H4 (cell line): Measurements from ENCODE around the gene SUPT4H1. TPM values are rescaled to one million over a fixed set of nuclear protein-coding genes. Genes with fewer than 3 reads are reported as not detected.
A peak's percentile ranks its signal among the peaks of the same experiment; 100 is the strongest.

Experiments used
- DNase-seq: peaks from one replicate; pipeline ENCODE4 v3.0.0-alpha.2; 2015; ENCODE audit warnings: low spot score
- total RNA-seq: library from RNA; depleted of rRNA; stranded (reverse); fragments of >200 nt; shearing (Covaris generic); gene quantifications from 2 replicates; pipeline ENCODE4 v1.2.3, GENCODE V29; 2014

SUPT4H1 gene
- total RNA-seq, 1 experiment from 2014 or later = 99.9 TPM

DNA sequence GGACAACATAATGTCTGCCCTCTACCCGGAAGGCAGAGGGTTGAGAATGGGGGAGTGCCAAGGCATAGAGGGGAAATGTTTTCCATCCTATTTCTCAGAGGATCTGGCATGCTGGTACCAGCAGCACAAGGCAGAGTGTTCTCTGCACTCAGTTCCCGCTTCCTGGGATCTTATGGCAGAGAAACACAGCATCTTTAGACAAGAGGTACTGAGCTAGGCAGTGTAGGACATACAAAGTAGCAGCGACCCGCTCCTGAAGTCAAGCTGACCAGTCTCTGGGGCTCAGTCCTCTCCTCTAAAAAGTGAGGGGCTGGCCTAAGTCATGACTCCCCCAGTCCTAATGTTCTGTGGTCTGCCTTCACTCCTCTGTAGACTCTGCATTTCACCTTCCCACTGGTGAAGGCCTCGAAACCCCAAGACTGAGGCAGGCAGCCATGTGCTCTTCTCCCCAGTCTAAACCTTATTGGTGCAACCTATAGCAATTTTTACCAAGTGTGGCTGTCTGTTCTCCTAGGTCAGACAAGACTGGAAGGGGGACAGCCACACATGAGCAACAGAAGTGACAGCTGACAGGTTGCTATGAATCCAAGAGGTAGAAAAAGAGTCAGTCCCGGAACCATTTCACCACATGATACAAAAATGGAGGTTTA lies 12.1 kb downstream of the SUPT4H1 start:
- DNase-seq = no peak

DNA sequence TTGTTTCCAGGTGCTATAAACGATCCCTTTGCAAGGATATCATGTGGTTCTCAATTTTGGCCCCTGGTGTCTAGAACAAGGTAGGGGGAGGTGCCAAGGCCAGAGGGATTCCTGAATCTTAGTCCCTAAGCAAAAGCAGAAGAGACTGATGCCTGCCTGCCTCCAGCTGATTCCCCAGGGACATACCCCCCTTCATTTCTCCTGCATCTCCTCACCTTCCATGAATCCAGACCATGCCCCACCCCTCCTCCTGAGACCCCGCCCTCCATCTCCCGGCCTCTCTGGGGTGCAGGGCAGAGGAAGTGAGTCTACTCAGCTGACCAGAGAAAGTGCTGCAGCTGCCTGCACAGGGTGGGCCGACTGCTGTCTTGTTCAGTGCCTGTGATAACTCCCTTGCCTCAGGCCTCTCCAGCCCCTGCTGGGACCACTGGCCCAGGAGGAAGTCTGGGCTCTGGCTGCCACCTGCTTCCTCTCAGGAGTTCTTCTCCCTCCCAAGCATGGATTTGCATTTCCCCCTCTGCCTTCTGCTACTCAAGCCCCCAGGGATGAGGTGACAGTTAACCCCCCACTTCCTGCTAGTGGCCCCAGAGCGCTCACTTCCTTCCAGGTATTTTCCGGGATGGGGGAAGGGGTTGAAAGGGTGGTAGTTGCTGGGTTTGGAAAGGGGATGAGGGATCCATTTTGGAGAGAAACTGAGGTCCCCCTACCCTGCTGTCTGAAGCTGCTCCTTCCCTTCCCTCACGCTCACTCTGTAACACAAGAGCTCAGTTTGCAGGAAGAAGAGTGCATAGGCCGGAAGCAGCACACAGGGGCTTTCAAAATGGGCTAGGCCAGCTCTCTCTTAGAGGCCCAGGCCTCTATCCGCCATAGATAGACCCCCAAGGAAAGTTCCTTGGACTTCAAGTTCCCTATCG lies 12.9 kb downstream of the SUPT4H1 start:
- DNase-seq = peak; percentile 67

DNA sequence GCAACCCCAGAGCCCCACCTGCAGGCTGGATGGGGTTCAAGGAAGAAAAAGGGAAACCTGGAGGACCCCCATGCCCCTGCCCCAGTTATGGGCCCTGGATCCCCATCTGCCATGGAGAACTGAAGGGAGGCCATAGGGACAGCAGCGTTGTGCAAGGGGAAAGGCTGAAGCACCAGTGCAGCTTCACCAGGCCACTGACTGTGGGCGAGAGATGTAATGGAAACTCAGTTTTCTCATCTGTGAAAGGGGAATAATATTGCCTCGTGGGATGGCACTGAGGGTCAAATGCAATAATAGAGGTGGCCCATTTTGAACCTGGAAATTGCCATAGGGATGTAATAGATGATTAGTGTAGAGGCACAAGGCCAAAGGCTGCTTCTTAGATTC lies 13.6 kb downstream of the SUPT4H1 start:
- no peak for DNase-seq

DNA sequence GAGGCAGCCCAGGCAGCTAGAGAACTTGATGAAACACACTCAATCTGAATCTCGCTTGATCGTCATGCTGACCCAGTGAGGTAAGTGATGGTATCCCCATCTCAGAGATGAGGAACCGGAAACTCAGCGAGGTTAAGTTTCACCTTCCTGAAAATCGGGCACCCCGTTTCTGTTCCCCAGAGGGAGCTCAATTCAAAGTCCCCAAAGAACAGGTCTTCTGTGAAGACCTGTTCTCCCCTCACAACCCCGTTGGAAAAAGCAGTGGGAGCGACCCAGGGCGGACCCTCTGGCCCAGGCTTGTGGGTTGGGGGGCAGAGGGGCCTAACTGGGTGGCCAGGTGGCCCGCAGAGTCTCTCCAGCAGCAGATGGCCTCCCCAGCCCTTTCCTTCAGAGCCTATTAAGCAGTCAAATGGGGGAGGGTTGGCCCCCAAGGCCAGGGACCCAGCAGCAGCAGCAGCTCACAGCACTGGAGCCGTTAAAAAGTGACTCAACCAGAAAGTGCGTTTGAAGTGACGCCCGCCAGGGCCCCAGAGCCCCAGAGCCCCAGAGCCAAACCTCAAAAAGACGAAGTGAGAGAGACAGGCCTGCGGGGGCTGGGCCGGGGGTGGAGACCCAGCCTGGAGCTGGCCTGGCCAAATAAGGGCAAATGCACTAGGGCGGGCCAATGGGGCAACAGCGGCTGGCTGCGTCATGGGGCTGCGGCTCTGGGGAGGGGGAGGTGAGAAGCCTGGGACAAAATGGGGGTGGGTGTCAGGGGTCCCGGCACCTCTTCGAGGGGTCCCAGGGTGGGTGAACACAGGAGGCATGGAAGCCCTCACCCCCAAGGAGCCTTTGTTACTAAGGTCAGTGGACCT lies 14.2 kb downstream of the SUPT4H1 start:
- DNase-seq = peak; percentile 84

DNA sequence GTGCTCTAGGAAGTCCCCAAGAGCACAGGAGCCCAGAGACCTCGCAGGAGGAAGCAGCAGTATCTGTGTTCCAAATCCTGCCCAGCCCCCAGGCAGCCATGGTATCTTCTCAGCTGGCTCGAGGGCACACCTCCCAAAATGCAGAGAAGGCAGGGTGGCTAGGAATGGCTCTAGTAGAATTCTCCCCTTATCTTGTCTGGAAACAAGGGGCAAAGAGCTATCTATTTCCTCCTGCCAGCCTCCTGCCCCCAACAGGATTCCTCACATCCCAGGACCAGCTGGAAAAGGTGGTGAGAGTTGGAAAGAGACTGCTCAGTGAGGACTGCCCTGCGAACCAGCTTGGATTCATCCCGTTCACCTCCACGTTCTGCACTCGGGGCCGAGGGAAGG lies 14.8 kb downstream of the SUPT4H1 start:
- no peak for DNase-seq

DNA sequence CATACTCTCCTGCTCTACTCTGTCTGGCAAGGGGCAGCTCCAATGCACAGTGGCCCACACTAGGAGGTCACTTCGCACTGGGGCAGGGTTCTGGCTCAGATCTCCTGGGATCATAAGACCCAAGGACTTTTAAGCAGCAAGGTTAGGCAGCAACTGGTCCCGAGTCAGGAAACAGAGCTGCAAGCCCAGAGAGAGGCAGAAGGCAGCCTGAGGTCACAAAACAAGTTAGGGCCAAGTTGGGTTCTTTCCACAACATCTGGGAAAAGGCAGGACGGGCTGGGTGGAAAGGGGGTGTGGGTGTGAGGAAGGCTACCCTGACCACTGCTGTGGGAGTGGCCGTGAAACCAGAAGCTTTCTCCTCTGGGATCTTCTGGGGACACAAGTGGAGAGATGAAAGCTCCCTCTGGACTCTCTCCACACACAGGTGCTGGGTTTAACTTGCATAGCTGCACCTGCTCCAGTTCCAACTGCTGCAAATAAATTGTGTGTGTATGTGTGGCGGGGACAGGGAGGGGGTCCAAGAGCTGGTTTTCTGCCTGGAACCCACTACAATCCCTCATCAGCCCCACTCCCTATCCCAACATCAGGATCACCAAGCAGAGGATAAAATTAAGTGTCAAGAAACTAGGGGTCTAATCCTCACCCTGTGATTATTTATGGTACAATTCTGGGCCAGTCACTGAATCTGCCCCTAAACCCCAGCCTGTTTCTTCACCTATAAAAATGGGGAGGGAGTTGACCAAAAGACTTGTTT lies 15.4 kb downstream of the SUPT4H1 start:
- DNase-seq = no peak

DNA sequence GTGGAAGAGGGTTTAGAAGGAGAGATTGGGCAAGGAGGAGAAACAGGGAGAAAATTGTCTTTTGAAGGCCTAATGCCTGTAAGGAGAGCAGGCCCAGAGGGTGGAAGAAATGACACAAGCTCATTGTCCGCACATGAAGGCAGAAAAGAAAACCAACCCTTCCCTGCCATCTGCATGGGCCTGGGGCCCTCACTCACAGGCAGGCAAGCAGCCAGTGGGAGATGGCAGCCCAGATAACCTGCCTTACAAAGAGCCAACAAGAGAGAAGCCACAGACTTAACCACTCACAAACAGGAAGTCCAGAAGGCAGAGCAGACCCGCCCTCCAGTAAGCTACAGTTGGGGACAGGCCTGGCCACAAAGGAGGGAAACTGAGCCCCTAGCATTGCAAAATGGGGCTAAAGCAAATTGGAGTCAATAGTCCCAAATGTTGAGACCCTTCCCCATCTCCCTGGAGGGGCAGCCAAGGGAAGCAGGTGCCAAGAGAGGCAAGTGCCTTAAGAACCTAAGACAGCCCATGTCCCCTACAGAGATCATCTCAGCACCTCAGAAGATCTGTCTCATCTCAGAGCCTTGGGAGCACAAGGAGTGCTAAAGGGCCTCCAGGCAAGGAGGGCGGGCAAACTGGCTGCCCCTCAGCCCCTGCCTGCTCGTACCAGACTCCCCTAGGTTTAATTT lies 16.1 kb downstream of the SUPT4H1 start:
- DNase-seq = peak; percentile 72

DNA sequence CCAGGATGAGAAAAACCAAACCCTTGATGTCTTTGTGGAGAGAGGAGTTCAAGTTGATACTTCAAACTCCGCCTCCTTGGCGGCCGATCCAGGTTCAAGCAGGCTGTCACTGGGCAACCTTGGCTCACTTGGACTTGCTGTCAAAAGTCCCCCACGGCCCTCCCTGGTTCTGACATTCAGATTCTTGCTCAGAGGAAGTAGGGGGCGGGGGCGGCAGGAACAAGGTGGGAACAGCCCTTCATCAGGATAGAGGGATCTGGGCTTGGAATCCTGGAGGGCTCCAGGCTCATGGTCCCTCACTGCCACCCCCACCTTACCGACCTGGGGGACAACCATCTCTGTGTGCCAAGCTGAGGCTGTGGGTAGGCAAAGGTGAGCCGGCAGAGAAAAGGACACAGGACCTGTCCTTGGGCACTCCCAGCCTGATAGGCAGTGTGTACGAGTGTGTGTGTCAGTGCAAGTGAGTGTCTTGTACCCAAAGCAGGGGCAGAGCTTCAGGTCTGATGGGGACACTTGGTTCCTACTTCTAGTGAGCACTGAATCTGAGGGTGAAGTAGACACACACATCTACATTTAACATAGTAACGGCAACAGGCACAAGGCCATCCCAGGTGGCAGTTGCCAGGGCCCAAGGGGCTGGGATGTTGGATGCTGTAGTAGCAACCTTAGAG lies 16.8 kb downstream of the SUPT4H1 start:
- DNase-seq = no peak

DNA sequence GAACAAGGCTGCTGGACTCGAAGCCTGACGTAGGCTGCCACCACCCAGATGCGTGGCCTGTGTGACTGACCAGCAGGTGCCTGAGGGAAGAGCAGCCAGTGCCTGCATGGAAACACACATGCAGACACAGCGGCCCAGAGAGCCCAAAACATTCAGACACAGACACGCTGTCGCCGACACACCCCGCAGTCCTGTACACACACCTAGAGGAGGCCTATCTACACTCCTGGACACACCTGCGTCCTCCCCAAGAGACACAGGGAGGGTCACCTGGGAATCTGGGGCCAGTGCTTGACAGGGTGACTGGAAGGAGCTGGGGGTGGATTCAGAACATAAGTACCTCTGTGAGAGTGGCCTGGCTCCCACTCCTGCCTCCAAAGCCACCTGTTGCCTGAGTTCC lies 17.3 kb downstream of the SUPT4H1 start:
- DNase-seq = no peak

DNA sequence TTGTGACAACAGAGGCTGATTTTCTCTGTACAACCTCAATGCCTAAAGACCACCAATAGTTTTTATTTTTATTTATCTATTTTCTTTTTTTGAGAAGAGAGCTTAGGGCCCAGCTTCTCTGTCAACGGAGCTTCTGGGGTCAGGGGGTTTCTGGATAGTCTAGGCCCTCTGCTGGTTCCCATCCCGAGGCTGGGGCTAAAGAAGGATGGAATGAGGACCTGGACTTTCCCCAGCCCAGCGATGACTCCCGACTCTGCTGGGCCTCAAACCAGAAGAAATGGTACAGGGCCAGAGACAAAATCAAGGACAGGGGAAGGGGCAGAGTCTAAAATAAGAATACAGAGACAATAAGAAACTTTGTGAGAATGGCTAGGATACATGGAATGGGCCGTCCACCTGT lies 17.7 kb downstream of the SUPT4H1 start:
- DNase-seq = no peak

DNA sequence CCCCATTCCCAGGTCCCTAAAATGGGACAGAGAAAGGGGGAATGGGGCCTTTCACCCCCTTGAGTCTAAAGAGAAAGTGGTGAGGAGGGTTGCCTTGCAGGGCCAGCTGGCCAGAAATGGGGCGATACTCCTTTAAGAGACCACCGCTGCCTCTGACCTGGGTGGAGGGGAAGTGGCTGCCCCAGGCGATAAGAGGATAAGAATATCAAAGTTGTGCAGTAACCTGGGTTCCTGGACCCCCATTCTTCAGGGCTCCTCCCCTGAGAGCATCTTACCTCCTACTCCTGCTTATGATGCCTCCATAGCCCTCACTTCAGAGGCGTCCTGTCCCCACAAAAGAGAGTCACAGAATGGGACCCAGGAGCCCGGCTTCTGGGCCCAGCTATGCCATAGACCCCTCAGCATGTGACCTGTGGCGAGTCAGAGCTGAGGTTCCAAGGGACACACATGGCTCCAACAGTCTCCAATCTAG lies 18.2 kb downstream of the SUPT4H1 start:
- DNase-seq = no peak

DNA sequence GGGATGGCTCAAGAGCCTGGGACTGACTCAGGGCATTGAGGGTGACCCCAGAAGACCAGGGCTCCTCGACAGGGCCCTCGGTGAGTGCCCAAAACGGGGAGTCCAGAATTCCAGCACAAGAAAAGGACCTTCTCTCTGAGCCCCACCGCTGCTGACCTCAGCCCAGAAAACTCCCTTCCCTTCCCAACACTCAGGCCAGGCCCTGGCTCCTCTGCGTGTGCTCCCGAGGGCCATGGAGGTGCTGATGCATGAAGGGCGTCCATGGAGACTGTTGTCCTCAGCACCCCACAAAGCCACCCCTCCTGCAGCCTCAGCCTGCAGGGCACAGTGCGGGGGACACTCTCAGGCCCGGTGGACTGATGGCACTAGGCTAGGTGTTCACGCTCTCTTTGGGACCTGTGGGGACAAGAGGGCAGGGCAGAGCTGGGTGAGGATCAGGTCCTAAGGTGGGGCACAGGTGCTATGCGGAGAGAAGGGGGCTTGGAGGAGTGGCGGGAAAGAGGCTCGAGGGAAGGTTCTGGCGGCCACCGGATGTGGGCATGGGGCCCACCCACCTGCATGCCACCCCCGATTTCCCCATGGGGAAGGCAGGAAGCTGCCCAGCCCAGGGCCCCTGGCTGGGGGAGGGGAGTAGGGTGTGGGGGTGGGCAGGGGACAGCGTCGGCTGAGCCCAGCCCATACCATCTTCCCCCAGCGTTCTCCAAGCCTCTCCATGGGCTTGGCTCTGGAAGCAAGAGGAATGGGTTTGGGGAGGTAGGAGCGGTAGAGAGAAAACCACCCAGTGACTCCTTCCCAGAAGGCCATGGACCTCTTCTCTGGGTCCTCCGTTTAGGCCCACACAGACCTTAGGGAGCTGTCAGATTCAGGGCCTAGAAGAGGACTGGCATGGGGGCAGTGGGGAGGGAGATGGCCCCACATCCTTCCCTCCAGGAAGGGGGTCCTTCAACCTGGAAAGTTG lies 18.9 kb downstream of the SUPT4H1 start:
- DNase-seq = no peak

DNA sequence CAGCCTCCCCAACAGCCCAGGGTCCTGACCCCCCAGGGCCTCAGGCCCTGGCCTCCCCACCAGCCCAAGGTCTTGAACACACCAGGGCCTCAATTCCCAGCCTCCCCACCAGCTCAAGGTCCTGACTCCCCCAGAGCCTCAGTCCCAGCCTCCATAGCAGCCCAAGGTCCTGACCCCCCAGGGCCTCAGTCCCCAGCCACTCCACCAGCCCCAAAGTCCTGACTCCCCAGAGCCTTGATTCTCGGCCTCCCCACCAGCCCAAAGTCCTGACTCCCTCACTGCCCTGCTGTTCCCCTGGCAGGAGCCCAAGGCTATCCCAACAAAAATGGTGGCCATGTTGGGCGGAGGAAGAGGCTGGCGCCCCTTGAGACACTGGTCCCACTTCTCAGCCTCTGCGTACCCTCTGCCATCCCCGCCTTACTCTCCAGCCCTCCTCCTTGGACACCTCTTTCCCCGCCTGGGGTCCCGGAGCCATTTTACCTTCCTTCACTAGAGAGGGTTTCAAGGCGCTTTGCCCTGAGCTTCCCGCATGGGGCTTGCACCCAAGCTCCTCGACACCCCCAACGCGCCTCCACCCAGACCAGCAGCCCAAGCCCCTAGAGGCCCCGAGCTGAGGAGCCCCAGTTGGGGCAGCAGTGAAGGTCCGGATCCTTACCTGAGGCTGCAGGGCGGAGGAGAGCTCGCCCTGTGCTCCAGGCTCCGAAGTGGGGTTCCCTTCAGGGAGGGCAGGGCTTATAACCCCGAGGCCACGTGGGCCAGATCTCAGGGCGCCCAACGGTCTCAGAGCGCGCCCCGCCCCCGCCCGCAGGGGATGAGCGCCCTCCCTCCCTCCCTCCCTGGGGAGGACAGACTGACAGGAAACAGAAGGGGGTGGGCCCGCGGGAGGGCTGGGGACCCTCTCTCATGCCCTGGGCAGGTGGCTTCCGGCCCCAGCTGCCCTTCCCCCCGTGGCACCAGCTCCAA lies 19.9 kb downstream of the SUPT4H1 start:
- no peak for DNase-seq

DNA sequence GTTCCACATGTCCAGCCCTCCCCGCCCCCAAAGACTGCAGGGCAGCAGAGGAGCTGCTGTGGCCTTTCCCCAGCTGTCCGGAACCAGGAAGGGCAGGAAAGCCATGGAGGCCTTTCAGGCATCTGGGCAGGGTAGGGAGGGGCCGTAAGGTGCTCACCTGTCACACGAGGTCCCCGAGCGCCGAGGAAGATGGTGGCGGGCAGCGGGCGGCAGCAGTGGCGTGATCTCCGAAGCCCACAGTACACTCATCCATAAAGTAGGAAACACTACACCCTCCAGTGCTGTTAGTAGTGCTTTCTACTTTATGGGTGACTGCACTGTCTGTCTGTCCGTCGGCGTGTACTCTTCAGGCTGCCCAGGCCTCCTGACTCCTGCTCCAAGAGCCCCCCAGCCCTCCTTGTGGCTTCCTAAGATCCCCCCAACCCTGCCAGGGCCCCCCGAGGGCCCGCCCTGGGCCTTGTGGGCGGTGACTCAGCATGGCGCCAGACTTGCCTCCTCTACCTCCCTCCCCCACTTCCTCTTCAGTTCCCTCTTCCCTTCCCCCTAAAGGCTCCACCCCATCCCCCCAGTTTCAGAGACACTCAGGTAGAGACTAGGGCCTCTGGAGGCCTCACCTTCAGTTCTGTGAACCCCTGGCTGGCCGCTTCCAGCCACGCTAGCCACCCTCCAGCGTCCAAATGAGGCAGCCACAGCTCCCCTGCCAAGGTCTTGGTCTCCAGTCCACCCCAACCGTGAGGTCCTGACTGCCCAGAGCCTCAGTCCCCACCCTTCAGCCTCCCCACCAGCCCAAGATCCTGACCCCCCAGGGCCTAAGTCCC lies 20.8 kb downstream of the SUPT4H1 start:
- DNase-seq = no peak

DNA sequence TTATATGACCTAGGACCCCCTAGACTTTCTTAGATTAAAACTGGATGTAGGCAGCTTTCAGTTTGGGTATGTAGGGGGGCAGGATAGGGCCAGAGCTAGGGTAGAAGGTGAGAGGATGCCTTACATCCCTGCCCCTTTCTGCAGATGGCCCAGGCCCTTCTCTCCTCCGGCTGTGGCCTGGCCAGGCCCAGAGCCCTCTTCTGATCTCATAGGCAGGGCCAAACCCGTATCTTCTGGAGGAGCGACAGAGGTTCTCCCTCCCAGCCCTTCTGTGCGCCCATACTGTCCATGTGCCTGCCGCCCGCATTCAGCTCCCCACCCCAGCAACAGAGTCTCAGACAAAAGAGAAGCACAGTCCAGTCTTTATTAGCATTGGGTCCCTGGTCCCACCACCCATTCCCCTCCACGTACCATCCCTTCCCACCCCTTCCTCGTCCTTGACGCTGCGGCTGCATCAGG lies 21.4 kb downstream of the SUPT4H1 start:
- no peak for DNase-seq

DNA sequence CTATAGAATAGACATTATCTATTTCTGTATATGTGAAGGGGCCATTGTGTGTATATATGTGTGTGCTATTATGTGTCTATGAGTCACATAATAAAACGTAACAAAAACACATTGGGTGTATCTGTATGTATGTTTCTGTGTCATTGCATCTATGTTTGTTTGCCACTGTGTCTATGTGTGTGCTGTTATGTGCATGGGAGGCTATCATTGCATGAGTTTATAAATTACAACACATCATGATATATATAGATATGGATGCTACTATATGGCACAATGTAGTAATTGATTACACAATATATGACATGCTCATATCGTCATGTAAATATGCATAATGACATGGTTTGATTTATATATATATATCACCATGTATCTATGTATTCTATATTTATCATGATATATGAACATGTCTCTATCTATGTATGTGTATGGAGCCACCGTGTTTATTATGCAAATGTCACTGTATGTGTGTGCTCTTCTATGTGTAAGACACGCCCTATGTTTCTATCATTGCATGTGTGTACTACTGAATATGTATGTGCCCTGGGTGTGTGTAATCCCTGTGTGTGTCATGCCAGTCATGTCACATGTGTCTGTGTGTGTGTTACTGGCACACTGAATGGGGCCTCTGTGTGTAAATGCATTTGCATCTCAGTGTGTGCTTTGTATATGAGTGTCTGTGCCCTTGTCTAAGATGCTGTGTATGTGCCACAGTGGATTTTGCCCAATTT lies 22.0 kb downstream of the SUPT4H1 start:
- no peak for DNase-seq
